K562 (cell line): ENCODE measurements around the gene CZIB. TPM values are rescaled to one million over a fixed set of nuclear protein-coding genes. Genes with fewer than 3 reads are reported as not detected.

Experiments
- CTBP1 ChIP-seq: fragments of 450-650 bp; IDR thresholded peaks from 2 replicates; pipeline ENCODE4 v1.6.1; 2016; ENCODE audit warnings: borderline replicate concordance
- FOSL1 ChIP-seq: fragments of 200-800 bp; sonication (Bioruptor generic); conservative IDR thresholded peaks from 2 replicates; pipeline ENCODE4 v1.6.1; 2016; ENCODE audit warnings: missing genetic modification characterization, missing compliant biosample characterization
- GTF2A2 ChIP-seq: IDR thresholded peaks from 2 replicates; pipeline ENCODE4 v1.6.1; 2016; ENCODE audit warnings: mild to moderate bottlenecking, missing genetic modification characterization, missing compliant biosample characterization
- HCFC1 ChIP-seq: IDR thresholded peaks from 2 replicates; pipeline ENCODE4 v1.6.1; 2012; ENCODE audit warnings: low read depth, low read length, improper control_type of control experiment
- HMG20B ChIP-seq: fragments of 250-450 bp; sonication (Bioruptor Pico); IDR thresholded peaks from 2 replicates; pipeline ENCODE4 v1.5.0; 2021; ENCODE audit warnings: mild to moderate bottlenecking
- POLR2H ChIP-seq: IDR thresholded peaks from 2 replicates; pipeline ENCODE4 v1.6.1; 2016; ENCODE audit warnings: missing genetic modification characterization, low read depth, mild to moderate bottlenecking, control low read depth, missing compliant biosample characterization, moderate library complexity
- SIN3A ChIP-seq, 2 experiments: fragments of 150-350 bp in 1 of 2; IDR thresholded peaks; 2 replicates each; pipeline ENCODE4 v1.6.1; 2011 to 2016; ENCODE audit warnings: borderline replicate concordance in 2 of 2, low read depth in 2 of 2, low read length in 2 of 2, mild to moderate bottlenecking in 2 of 2, moderate library complexity in 2 of 2; ENCODE audit not compliant: control insufficient read depth in 1 of 2
- SMARCE1 ChIP-seq: fragments of 450-650 bp; IDR thresholded peaks from 2 replicates; pipeline ENCODE4 v1.7.1; 2016; ENCODE audit warnings: mild to moderate bottlenecking
- ZFPM2 ChIP-seq: fragments of 250-450 bp; sonication (Bioruptor Pico); IDR thresholded peaks from 2 replicates; pipeline ENCODE4 v1.5.1; 2022; ENCODE audit warnings: mild to moderate bottlenecking
- ZKSCAN1 ChIP-seq: fragments of 150-350 bp; IDR thresholded peaks from 2 replicates; pipeline ENCODE4 v1.6.1; 2016; ENCODE audit warnings: low read depth, low read length
- ZNF24 ChIP-seq: fragments of 450-650 bp; IDR thresholded peaks from 2 replicates; pipeline ENCODE4 v1.6.1; 2016
- polyA plus RNA-seq, 8 experiments: library from polyadenylated mRNA; depleted of rRNA in 4 of 8; stranded (reverse) in 5 of 8; unstranded in 3 of 8; fragments of >200 nt; fragmentation: Nextera tagmentation in 2 of 8; fragmentation: Illumina TruSeq in 1 of 8; extraction: Ambion mirVana in 2 of 8; extraction: Trizol in 1 of 8; gene quantifications; 2 replicates each; pipeline versions ENCODE4 v1.2.1 to v1.2.3, GENCODE V29; 2011 to 2014; ENCODE audit warnings: inconsistent platforms in 1 of 8, missing spikeins in 1 of 8
- total RNA-seq, 7 experiments: library from RNA; depleted of rRNA in 6 of 7; stranded (reverse); fragments of >200 nt in 6 of 7; fragmentation: Illumina TruSeq in 2 of 7; extraction: Trizol in 2 of 7; gene quantifications; 2 replicates each; pipeline versions ENCODE4 v1.2.1 to v1.2.3, GENCODE V29; 2011 to 2021; ENCODE audit warnings: low replicate concordance in 1 of 7
- TF ChIP-seq, protein P1 (sequence below): fragments of 250-450 bp; sonication (Bioruptor Pico); IDR thresholded peaks from 2 replicates; pipeline ENCODE4 v1.5.0; 2021
- TF ChIP-seq, protein P2 (sequence below): fragments of 250-450 bp; sonication (Bioruptor Pico); IDR thresholded peaks from 2 replicates; pipeline ENCODE4 v1.8.0; 2021; ENCODE audit warnings: borderline replicate concordance, mild to moderate bottlenecking, moderate library complexity; ENCODE audit not compliant: poor library complexity, severe bottlenecking
- TF ChIP-seq, protein P3 (sequence below), 2 experiments: fragments of 450-650 bp; IDR thresholded peaks; 2 replicates each; pipeline ENCODE4 v1.6.1; 2018; ENCODE audit warnings: mild to moderate bottlenecking in 2 of 2, low read depth in 1 of 2; ENCODE audit not compliant: partially characterized antibody in 2 of 2
- TF ChIP-seq, protein P4 (sequence below): fragments of 250-450 bp; sonication (Bioruptor Pico); IDR thresholded peaks from 2 replicates; pipeline ENCODE4 v1.5.0; 2021
- TF ChIP-seq, protein P5 (sequence below): fragments of 450-650 bp; conservative IDR thresholded peaks from 2 replicates; pipeline ENCODE4 v1.6.1; 2016; ENCODE audit warnings: missing genetic modification characterization, low read depth, mild to moderate bottlenecking, control low read depth, missing compliant biosample characterization

Gene CZIB
- total and polyA plus RNA-seq, 9 of the 15 experiments (the other 6 are each of a cell fraction or from before 2014, with no cell fraction given): 52.6 to 111 (median 80.0) TPM

DNA sequence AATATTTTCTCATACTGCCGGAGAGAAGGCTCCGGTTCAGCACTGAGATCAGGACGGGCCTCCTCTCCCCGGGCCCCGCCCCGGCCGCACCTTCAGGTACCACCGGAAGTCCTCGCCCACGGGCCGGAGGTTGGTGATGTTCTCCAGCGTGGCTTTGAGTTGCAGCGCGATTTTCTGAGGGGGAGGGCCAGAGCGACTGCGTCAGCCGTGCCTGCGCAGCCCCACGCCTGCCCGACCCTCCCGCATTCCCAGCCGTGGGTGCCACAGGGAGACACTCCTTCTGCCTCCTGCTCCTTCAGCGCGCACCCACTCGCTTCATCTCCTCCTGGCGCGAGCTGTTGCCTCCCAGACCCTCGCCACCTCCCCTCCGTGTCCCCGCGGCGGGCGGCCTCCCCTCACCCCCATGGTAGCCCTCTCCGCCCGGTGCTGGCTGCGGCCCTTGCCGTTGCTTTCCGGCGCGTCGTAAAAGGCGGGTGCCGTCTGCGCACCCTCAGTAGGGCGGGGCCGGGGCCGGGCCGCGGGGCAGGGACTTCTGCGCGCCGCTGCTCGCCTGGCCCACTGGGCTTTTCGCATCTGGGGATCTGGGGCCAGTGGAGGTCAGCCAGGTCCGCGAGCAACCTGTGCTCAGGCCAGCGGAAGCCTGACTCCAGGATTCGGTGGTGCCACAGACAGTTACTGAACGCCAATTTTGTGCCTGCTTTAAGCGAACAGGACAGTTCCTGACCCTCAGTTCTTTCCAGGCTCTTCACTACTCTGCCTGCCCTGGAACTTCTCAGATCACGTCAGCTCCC is at the start of gene CZIB (continued):
- peak in 1 of 2 experiments; percentile 67; a peak in 2 of 4 replicates for TF ChIP-seq SIN3A (IDR thresholded peaks at IDR 0.05; ENCODE audit: borderline replicate concordance in 2 of 2, control insufficient read depth in 1 of 2, low read depth in 2 of 2, low read length in 2 of 2)
- TF ChIP-seq, protein P1, sequence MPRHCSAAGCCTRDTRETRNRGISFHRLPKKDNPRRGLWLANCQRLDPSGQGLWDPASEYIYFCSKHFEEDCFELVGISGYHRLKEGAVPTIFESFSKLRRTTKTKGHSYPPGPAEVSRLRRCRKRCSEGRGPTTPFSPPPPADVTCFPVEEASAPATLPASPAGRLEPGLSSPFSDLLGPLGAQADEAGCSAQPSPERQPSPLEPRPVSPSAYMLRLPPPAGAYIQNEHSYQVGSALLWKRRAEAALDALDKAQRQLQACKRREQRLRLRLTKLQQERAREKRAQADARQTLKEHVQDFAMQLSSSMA (CRISPR knock-in tag): no peak
- TF ChIP-seq HCFC1: peak; percentile 54; the same call in 1 of the 2 replicates
- TF ChIP-seq ZNF24: peak; percentile 13; the same call in 1 of the 2 replicates
- TF ChIP-seq ZKSCAN1: peak; percentile 53; the same call in 1 of the 2 replicates
- peak; percentile 94 for TF ChIP-seq POLR2H
- no peak for TF ChIP-seq GTF2A2 (tag)
- TF ChIP-seq SMARCE1: 0 out of 2 replicates have a peak, but pooled peaks have one; percentile 26
- TF ChIP-seq CTBP1: peak; percentile 99
- TF ChIP-seq, protein P2, sequence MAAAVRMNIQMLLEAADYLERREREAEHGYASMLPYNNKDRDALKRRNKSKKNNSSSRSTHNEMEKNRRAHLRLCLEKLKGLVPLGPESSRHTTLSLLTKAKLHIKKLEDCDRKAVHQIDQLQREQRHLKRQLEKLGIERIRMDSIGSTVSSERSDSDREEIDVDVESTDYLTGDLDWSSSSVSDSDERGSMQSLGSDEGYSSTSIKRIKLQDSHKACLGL (CRISPR knock-in tag): no peak
- TF ChIP-seq, protein P3, sequence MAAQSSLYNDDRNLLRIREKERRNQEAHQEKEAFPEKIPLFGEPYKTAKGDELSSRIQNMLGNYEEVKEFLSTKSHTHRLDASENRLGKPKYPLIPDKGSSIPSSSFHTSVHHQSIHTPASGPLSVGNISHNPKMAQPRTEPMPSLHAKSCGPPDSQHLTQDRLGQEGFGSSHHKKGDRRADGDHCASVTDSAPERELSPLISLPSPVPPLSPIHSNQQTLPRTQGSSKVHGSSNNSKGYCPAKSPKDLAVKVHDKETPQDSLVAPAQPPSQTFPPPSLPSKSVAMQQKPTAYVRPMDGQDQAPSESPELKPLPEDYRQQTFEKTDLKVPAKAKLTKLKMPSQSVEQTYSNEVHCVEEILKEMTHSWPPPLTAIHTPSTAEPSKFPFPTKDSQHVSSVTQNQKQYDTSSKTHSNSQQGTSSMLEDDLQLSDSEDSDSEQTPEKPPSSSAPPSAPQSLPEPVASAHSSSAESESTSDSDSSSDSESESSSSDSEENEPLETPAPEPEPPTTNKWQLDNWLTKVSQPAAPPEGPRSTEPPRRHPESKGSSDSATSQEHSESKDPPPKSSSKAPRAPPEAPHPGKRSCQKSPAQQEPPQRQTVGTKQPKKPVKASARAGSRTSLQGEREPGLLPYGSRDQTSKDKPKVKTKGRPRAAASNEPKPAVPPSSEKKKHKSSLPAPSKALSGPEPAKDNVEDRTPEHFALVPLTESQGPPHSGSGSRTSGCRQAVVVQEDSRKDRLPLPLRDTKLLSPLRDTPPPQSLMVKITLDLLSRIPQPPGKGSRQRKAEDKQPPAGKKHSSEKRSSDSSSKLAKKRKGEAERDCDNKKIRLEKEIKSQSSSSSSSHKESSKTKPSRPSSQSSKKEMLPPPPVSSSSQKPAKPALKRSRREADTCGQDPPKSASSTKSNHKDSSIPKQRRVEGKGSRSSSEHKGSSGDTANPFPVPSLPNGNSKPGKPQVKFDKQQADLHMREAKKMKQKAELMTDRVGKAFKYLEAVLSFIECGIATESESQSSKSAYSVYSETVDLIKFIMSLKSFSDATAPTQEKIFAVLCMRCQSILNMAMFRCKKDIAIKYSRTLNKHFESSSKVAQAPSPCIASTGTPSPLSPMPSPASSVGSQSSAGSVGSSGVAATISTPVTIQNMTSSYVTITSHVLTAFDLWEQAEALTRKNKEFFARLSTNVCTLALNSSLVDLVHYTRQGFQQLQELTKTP (IDR thresholded peaks at IDR 0.05; ENCODE audit: low read depth in 1 of 2, partially characterized antibody in 2 of 2): no peak
- TF ChIP-seq ZFPM2 (CRISPR knock-in tag): 0 out of 2 replicates have a peak, but pooled peaks have one; percentile 63
- TF ChIP-seq, protein P4, sequence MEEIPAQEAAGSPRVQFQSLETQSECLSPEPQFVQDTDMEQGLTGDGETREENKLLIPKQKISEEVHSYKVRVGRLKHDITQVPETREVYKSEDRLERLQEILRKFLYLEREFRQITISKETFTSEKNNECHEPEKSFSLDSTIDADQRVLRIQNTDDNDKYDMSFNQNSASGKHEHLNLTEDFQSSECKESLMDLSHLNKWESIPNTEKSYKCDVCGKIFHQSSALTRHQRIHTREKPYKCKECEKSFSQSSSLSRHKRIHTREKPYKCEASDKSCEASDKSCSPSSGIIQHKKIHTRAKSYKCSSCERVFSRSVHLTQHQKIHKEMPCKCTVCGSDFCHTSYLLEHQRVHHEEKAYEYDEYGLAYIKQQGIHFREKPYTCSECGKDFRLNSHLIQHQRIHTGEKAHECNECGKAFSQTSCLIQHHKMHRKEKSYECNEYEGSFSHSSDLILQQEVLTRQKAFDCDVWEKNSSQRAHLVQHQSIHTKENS (CRISPR knock-in tag): no peak
- TF ChIP-seq FOSL1 (tag): no peak
- TF ChIP-seq, protein P5, sequence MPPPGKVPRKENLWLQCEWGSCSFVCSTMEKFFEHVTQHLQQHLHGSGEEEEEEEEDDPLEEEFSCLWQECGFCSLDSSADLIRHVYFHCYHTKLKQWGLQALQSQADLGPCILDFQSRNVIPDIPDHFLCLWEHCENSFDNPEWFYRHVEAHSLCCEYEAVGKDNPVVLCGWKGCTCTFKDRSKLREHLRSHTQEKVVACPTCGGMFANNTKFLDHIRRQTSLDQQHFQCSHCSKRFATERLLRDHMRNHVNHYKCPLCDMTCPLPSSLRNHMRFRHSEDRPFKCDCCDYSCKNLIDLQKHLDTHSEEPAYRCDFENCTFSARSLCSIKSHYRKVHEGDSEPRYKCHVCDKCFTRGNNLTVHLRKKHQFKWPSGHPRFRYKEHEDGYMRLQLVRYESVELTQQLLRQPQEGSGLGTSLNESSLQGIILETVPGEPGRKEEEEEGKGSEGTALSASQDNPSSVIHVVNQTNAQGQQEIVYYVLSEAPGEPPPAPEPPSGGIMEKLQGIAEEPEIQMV: no peak; the same call in 1 of the 2 replicates
- no peak for TF ChIP-seq HMG20B
